Hepatocyte (in vitro differentiated cells): ENCODE data around the gene PALLD.

Source experiments
- CTCF ChIP-seq: fragments of 200-600 bp; sonication (generic); IDR thresholded peaks from 2 replicates; pipeline ENCODE4 v1.5.1; 2016; ENCODE audit warnings: antibody characterized with exemption, mild to moderate bottlenecking; ENCODE audit not compliant: poor library complexity
- EZH2 ChIP-seq: fragments of 200-600 bp; sonication (generic); IDR thresholded peaks from 2 replicates; pipeline ENCODE4 v1.6.1; 2016; ENCODE audit warnings: antibody characterized with exemption, mild to moderate bottlenecking, borderline replicate concordance
- EZH2phosphoT487 ChIP-seq: fragments of 200-600 bp; sonication (generic); IDR thresholded peaks from one replicate; pipeline ENCODE4 v1.6.1; 2018; ENCODE audit warnings: antibody characterized with exemption, mild to moderate bottlenecking, low read depth, moderate library complexity; ENCODE audit not compliant: unreplicated experiment, severe bottlenecking

GRCh38 chr4:168893807-168894206 is 397.0 kb downstream of the PALLD start:
- TF ChIP-seq CTCF, result no peak
- no peak for TF ChIP-seq EZH2phosphoT487
- no peak for TF ChIP-seq EZH2
